Activated CD8-positive, alpha-beta memory T cell treated with anti-CD3 and anti-CD28 coated beads, Interleukin-2, amount 50 U/mL, for 4 hours (primary cell): ENCODE results near the gene INF2.
A peak's percentile ranks its signal among the peaks of the same experiment; 100 is the strongest.

Source experiments
- DNase-seq: peaks from one replicate; pipeline ENCODE4 v3.0.0-alpha.2; 2020

INF2 gene

GRCh38 chr14:104706733-104707607 is 17.6 kb downstream of the INF2 start:
- no peak for DNase-seq

- no peak for DNase-seq
Measured at GRCh38 chr14:104707608-104708595, 18.5 kb downstream of the INF2 start.

GRCh38 chr14:104708606-104709268 is 19.3 kb downstream of the INF2 start:
- peak; percentile 78 for DNase-seq

GRCh38 chr14:104709387-104710039 is 20.1 kb downstream of the INF2 start:
- no peak for DNase-seq

- DNase-seq, result no peak
Measured at GRCh38 chr14:104710071-104710735, 20.8 kb downstream of the INF2 start.

- no peak for DNase-seq
Measured at GRCh38 chr14:104712881-104713734, 23.7 kb downstream of the INF2 start.

GRCh38 chr14:104714066-104714465 is 24.6 kb downstream of the INF2 start:
- no peak for DNase-seq

- DNase-seq, result no peak
Measured at GRCh38 chr14:104714681-104715080, 25.3 kb downstream of the INF2 start.

GRCh38 chr14:104715416-104715815 is 26.0 kb downstream of the INF2 start:
- no peak for DNase-seq

GRCh38 chr14:104715871-104716270 is 26.5 kb downstream of the INF2 start:
- DNase-seq, result no peak

GRCh38 chr14:104717137-104717536 is 27.7 kb downstream of the INF2 start:
- no peak for DNase-seq

- no peak for DNase-seq
Measured at GRCh38 chr14:104717646-104718045, 28.2 kb downstream of the INF2 start.

- no peak for DNase-seq
Measured at GRCh38 chr14:104718147-104718546, 28.7 kb downstream of the INF2 start.

GRCh38 chr14:104718871-104719270 is 29.5 kb downstream of the INF2 start:
- DNase-seq, result no peak

GRCh38 chr14:104719343-104719742 is 29.9 kb downstream of the INF2 start:
- DNase-seq, result no peak

GRCh38 chr14:104721505-104722431 is 32.4 kb downstream of the INF2 start:
- DNase-seq, result no peak

- DNase-seq, result no peak
Measured at GRCh38 chr14:104722938-104723650, 33.7 kb downstream of the INF2 start.

GRCh38 chr14:104723651-104724406 is 34.4 kb downstream of the INF2 start, which contains the start of gene ADSS1:
ADSS1 (plus strand) TSS chr14:104724229; CDS start chr14:104724271, 42 bp downstream.
- peak; percentile 59 for DNase-seq
